GM20000 (cell line): ENCODE results near the gene ATG2B.

Source experiments
- DNase-seq: peaks from one replicate; pipeline ENCODE4 v3.0.0; 2012; ENCODE audit warnings: low spot score
- TF ChIP-seq, protein P1 (sequence below): IDR thresholded peaks from 2 replicates; pipeline ENCODE4 v1.5.1; 2012; ENCODE audit warnings: mild to moderate bottlenecking, control low read depth; ENCODE audit errors: extremely low read depth, missing control alignments

ATG2B gene

DNA sequence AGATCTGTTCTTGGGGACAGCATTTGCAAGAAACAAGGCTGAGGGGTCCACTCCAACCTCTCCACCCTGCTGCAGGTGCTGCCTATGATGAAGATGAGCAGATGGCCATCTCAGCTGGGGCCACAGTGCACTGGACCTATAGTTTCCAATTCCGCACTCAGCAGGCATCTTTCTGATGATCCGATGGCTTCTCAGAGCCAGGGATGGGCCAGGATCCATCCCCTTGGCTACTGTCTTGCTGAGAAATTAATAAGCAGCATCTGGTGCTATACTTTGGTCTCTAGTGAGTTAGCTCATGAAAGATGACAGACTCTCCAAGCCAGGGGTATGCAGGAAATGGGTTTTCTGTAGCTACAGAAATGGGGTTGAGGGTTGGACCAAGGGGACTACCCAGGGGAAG is 125.5 kb downstream of the ATG2B start:
- TF ChIP-seq, protein P1, sequence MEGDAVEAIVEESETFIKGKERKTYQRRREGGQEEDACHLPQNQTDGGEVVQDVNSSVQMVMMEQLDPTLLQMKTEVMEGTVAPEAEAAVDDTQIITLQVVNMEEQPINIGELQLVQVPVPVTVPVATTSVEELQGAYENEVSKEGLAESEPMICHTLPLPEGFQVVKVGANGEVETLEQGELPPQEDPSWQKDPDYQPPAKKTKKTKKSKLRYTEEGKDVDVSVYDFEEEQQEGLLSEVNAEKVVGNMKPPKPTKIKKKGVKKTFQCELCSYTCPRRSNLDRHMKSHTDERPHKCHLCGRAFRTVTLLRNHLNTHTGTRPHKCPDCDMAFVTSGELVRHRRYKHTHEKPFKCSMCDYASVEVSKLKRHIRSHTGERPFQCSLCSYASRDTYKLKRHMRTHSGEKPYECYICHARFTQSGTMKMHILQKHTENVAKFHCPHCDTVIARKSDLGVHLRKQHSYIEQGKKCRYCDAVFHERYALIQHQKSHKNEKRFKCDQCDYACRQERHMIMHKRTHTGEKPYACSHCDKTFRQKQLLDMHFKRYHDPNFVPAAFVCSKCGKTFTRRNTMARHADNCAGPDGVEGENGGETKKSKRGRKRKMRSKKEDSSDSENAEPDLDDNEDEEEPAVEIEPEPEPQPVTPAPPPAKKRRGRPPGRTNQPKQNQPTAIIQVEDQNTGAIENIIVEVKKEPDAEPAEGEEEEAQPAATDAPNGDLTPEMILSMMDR = no peak
- DNase-seq = no peak

DNA sequence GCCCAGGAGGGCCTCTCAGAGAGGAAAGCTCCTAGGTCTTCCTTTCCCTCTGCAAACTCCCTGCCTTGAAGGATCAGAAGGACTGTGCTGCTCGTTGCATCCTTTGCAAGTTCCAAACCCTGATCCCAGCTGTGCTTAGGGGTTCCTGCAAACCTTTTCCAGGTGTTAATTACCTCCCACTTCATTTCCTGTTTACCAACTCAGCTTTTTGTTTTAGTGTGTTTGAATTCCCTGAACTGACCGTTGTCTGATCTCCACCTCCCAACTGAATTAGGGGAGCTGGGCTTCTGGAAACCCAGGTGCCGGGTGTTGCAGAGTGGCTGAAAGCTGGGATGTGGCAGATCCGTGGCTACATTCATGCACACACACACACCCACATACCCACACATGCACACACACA is 127.7 kb downstream of the ATG2B start:
- no peak for DNase-seq
- TF ChIP-seq, protein P1 = no peak

DNA sequence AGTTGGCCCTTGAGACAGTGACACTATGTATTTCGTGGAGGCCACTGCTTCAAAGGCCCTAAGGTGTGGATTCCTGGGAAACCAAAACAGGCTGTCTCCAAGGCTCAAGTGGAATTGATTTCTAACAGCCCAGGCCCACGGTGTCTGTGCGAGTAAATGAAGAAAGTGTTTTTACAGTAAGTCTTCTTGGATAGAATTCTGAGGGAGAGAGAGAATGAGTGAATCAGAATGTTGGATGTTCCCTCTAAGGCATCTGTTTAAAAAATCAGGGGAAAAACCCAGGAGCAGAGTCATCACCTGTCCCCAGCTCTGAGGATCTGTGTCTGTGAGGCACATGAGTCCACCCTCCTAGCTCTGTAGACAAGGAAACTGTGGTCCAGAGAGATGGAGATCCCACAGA is 129.5 kb downstream of the ATG2B start:
- DNase-seq = no peak
- TF ChIP-seq, protein P1 = no peak

DNA sequence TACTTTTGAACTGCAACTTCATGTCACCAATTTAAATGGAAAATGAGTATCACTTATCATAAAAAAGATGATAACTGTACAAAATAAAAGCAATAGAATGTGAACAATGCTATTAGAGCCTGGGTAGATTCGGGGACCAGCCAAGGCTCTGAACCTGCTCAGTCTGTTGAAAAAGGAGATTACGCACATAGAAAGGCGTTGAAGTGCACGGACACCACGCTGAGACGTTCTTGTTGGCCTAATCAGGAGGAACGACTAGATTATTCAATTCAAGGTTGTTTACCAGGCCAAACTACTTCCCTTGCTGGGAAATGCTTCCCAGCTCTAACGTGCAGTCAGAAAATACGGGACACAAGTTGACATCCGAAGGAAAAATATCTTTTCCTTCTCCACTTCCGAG is 130.6 kb downstream of the ATG2B start:
- DNase-seq = no peak
- TF ChIP-seq, protein P1 = no peak

DNA sequence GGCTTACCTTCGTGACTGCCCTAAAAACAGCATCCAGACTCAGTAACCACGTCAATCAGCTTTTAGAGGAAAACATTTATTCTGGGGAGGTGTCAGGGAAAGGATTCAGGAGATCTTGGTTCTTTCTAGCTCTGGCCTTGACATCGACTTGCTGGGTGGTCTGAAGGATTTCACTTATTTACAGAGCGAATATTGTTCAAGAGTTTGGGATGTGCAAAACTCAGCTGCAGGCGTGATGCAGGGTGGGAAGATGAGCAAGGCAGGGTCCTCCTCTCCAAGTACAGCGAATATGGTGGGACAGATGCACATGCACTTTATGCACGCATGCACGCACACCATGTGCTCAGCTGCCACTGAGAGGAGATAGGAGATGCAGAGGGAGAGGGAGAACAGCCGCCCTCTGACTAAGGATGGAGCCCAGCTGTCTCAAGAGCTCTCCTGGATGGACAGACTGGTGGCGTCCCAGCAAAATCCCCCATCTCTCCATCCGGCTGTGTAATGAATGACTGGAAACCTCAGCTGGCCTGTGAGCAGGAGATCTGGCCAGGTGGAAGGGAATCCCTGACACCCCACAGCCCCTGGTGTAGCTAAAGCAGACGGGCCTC is 131.5 kb downstream of the ATG2B start:
- TF ChIP-seq, protein P1 = no peak
- DNase-seq = no peak

DNA sequence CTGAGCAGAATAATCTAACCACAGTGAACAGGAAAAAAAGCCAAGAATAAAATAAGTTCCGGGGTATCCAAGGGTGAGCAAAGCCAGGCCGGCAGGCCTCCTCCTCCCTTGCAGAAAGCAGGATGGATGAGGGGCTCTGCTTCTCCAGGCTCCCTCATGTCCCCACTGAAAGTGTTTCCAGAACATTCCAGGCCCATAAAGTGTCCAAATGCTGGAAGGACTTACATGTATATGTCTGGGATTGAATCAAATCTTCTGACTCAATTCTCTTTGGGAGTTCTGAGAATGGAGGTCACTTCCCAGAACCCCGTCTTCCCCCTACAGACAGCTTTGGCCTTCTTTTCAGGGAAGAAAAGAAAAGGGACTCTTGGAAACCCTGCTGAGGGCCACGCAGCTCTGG is 132.1 kb downstream of the ATG2B start:
- TF ChIP-seq, protein P1 = no peak
- no peak for DNase-seq

DNA sequence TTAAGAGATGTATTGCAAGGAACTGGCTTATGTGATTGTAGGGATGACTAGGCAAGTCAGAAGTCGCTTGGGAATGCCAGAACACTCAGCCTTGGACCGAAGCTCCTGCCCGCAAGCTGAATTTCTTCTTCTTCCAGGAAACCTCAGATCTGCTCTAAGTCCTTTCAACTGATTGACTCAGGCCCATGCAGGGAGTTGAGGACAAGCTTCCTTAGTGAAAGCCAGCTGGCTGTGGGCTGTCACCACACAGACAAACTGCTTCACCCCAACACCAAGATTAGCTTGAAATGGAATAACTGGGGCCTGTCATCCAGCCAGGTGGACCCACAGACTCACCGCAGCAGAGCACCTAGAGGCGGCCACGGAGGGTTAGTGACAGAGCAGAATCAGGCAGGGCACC is 133.8 kb downstream of the ATG2B start:
- TF ChIP-seq, protein P1 = no peak
- DNase-seq = no peak
